Measurements from ENCODE around the gene UGT1A4.

DNA sequence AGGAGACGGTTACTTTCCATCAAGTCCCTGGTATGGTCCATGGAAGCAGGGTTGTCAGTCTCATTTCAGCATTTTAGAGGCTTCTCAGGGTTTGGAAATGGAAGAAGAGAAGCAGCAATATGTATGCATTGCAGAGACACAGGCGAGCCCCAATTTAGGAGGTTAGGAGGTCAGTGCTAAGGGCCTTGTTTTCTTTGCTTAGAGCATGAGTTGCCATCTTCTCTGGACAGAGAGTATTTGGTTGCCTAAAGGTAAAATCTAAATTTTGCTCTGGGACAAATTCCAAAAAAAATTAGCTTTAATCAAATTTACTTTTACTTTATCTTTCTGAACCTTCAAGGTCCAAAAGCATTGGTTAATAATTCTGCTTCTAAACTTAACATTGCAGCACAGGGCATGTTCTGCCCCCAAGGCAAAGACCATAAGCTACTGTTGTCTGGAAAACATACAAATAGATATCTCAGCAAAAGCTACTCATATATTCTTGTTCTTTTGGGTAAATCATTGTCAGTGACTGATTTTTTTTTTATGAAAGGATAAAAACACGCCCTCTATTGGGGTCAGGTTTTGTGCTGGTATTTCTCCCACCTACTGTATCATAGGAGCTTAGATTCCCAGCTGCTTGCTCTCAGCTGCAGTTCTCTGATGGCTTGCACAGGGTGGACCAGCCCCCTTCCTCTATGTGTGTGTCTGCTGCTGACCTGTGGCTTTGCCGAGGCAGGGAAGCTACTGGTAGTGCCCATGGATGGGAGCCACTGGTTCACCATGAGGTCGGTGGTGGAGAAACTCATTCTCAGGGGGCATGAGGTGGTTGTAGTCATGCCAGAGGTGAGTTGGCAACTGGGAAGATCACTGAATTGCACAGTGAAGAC, 47.0 kb upstream of the UGT1A4 start, which contains the start of gene UGT1A9:
- TF ChIP-seq, protein P1, sequence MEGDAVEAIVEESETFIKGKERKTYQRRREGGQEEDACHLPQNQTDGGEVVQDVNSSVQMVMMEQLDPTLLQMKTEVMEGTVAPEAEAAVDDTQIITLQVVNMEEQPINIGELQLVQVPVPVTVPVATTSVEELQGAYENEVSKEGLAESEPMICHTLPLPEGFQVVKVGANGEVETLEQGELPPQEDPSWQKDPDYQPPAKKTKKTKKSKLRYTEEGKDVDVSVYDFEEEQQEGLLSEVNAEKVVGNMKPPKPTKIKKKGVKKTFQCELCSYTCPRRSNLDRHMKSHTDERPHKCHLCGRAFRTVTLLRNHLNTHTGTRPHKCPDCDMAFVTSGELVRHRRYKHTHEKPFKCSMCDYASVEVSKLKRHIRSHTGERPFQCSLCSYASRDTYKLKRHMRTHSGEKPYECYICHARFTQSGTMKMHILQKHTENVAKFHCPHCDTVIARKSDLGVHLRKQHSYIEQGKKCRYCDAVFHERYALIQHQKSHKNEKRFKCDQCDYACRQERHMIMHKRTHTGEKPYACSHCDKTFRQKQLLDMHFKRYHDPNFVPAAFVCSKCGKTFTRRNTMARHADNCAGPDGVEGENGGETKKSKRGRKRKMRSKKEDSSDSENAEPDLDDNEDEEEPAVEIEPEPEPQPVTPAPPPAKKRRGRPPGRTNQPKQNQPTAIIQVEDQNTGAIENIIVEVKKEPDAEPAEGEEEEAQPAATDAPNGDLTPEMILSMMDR (IDR thresholded peaks at IDR 0.05; ENCODE audit: low read depth, low read length, poor library complexity, severe bottlenecking), result no peak
- no peak for TF ChIP-seq EZH2phosphoT487 (IDR thresholded peaks at IDR 0.05; ENCODE audit: borderline replicate concordance, low read length)
